Endothelial cell of umbilical vein (primary cell): ENCODE data around the gene ETFA.

Experiments used
- EZH2 ChIP-seq: IDR thresholded peaks from 2 replicates; pipeline ENCODE4 v1.6.1; 2012; ENCODE audit warnings: borderline replicate concordance, low read depth, mild to moderate bottlenecking, moderate library complexity, low read length, inconsistent platforms; ENCODE audit not compliant: severe bottlenecking
- POLR2A ChIP-seq: IDR thresholded peaks from 2 replicates; pipeline ENCODE4 v1.6.1; 2012; ENCODE audit warnings: low read depth, mild to moderate bottlenecking, control low read depth, low read length
- TF ChIP-seq, protein P1 (sequence below), 2 donors: IDR thresholded peaks; 1 replicate in 1 of 2; 2 replicates in 1 of 2; pipeline ENCODE4 v1.5.1; 2011; ENCODE audit warnings: low read length in 2 of 2, mild to moderate bottlenecking in 2 of 2, moderate library complexity in 2 of 2, control low read depth in 1 of 2, inconsistent platforms in 1 of 2, low read depth in 1 of 2; ENCODE audit not compliant: insufficient read depth in 1 of 2; ENCODE audit errors: extremely low read depth in 1 of 2

DNA sequence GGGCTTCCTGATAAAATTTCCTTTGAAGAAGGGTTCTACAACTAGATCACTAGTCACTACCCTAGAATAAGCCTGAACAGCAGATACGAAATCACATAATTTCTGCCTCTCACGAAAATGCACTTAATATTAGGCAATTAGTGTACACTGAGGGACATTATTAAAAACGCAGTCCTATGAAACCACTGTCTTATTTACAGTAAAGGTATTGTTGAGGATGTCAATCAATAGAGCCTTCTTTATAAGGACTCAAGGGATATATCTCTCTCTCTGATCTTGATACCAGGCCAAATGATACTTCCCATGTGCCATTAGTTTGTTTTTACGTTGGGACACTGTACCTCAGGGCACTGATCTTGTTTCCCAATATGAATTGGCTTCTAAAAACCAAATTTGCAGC, 59.6 kb downstream of the ETFA start:
- TF ChIP-seq, protein P1, sequence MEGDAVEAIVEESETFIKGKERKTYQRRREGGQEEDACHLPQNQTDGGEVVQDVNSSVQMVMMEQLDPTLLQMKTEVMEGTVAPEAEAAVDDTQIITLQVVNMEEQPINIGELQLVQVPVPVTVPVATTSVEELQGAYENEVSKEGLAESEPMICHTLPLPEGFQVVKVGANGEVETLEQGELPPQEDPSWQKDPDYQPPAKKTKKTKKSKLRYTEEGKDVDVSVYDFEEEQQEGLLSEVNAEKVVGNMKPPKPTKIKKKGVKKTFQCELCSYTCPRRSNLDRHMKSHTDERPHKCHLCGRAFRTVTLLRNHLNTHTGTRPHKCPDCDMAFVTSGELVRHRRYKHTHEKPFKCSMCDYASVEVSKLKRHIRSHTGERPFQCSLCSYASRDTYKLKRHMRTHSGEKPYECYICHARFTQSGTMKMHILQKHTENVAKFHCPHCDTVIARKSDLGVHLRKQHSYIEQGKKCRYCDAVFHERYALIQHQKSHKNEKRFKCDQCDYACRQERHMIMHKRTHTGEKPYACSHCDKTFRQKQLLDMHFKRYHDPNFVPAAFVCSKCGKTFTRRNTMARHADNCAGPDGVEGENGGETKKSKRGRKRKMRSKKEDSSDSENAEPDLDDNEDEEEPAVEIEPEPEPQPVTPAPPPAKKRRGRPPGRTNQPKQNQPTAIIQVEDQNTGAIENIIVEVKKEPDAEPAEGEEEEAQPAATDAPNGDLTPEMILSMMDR (IDR thresholded peaks at IDR 0.05; ENCODE audit: extremely low read depth in 1 of 2, insufficient read depth in 1 of 2, low read depth in 1 of 2, low read length in 2 of 2): no peak
- TF ChIP-seq POLR2A: no peak
- TF ChIP-seq EZH2: no peak
